22Rv1 (cell line): ENCODE measurements around the gene ITGB7.

Experiments
- ZFX ChIP-seq: fragments of 450-650 bp; IDR thresholded peaks from 2 replicates; pipeline ENCODE4 v1.6.1; 2017; ENCODE audit warnings: antibody characterized with exemption, borderline replicate concordance
- TF ChIP-seq, protein P1 (sequence below): fragments of 450-650 bp; IDR thresholded peaks from 2 replicates; pipeline ENCODE4 v1.5.1; 2017; ENCODE audit warnings: mild to moderate bottlenecking

- TF ChIP-seq, protein P1, sequence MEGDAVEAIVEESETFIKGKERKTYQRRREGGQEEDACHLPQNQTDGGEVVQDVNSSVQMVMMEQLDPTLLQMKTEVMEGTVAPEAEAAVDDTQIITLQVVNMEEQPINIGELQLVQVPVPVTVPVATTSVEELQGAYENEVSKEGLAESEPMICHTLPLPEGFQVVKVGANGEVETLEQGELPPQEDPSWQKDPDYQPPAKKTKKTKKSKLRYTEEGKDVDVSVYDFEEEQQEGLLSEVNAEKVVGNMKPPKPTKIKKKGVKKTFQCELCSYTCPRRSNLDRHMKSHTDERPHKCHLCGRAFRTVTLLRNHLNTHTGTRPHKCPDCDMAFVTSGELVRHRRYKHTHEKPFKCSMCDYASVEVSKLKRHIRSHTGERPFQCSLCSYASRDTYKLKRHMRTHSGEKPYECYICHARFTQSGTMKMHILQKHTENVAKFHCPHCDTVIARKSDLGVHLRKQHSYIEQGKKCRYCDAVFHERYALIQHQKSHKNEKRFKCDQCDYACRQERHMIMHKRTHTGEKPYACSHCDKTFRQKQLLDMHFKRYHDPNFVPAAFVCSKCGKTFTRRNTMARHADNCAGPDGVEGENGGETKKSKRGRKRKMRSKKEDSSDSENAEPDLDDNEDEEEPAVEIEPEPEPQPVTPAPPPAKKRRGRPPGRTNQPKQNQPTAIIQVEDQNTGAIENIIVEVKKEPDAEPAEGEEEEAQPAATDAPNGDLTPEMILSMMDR, result no peak
- no peak for TF ChIP-seq ZFX
These were observed 54.7 kb downstream of the ITGB7 start for GRCh38 chr12:53152390-53152789.
